ACC112 (cell line): ENCODE measurements around the gene CXCL8.

Experiments
- H2AFZ ChIP-seq: fragments of 200-600 bp; sonication (generic); one replicate; pipeline ENCODE4 v1.6.0; 2017; ENCODE audit warnings: antibody characterized with exemption, low read length; ENCODE audit not compliant: unreplicated experiment
- H3K27ac ChIP-seq: fragments of 200-600 bp; sonication (generic); 2 replicates; pipeline ENCODE4 v1.5.1; 2014; ENCODE audit warnings: low read depth, mild to moderate bottlenecking, antibody characterized with exemption, low read length, moderate library complexity
- H3K27me3 ChIP-seq: fragments of 200-600 bp; sonication (generic); 2 replicates; pipeline ENCODE4 v1.6.1; 2014; ENCODE audit warnings: mild to moderate bottlenecking, antibody characterized with exemption, low read length, moderate library complexity, mixed read lengths; ENCODE audit not compliant: insufficient read depth
- H3K36me3 ChIP-seq: fragments of 200-600 bp; sonication (generic); 2 replicates; pipeline ENCODE4 v1.6.1; 2016; ENCODE audit warnings: mild to moderate bottlenecking, antibody characterized with exemption, low read length, moderate library complexity, mixed read lengths; ENCODE audit not compliant: insufficient read depth
- H3K4me1 ChIP-seq: fragments of 200-600 bp; sonication (generic); one replicate; pipeline ENCODE4 v1.6.1; 2016; ENCODE audit warnings: low read length, mixed read lengths; ENCODE audit not compliant: insufficient read depth, unreplicated experiment, control insufficient read depth
- H3K4me3 ChIP-seq: fragments of 200-600 bp; sonication (generic); 2 replicates; pipeline ENCODE4 v1.5.1; 2014; ENCODE audit warnings: mild to moderate bottlenecking, low read depth, low read length
- H3K79me2 ChIP-seq: fragments of 200-600 bp; sonication (generic); one replicate; pipeline ENCODE4 v1.6.0; 2016; ENCODE audit warnings: low read length; ENCODE audit not compliant: control insufficient read depth, unreplicated experiment, insufficient read depth

CXCL8 gene

DNA sequence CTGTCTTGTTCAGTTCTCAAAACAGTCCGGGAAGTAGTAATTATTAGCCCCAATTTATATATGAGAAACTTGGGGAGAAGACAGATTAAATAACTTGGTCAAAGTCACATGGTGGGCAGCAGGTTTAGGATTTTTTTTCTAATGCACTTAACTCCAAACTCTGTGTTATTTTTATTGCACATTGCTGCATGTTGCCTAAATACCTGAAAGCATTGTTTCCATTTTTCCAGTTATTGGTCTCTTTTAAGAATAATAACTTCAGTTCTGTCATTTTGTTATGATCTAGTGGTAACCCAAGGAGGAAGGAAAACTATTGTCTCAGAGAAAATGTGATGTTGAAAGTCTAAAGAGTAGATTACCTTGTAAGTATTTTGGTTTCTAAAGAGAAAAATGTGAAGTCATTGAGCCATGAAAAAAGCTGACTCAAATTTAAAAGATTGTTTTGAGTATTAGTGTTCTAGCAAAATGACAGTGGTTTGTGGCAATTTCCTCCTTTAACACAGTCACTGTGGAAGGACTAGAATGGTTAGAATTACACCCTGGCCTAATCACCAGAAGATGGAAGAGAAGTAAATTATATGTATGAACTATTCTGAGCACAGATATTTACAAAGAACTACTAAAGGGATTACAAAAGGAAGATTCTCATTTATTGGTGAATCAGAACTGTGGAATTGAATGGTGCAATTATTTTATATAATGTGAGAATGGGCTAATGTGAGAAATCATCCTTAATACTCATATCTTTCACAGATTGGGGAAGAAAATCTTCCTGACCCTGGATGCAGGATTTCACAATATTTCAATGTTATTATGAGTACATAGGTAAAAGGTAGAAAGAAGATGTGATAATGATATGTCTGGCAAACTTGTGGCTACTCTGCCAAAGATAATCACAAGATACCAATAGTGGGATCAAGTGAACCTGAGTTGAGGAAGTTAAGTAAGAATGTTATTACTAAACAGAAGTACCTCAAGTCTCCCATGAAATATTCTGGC lies 21.7 kb upstream of the CXCL8 start:
- H3K36me3 ChIP-seq = no peaks in the 10 kb centered on the region
- H3K27me3 ChIP-seq = no peaks in the 10 kb centered on the region
- peak overlapping the region; percentile 83 for H3K27ac ChIP-seq
- peak overlapping the region; percentile 65 for H2AFZ ChIP-seq
- no peaks in the 10 kb centered on the region for H3K79me2 ChIP-seq
- peaks cover 51% of the 10 kb centered on the region for H3K4me1 ChIP-seq
- no peak overlapping the region; the same call in 1 of the 2 replicates for H3K4me3 ChIP-seq

DNA sequence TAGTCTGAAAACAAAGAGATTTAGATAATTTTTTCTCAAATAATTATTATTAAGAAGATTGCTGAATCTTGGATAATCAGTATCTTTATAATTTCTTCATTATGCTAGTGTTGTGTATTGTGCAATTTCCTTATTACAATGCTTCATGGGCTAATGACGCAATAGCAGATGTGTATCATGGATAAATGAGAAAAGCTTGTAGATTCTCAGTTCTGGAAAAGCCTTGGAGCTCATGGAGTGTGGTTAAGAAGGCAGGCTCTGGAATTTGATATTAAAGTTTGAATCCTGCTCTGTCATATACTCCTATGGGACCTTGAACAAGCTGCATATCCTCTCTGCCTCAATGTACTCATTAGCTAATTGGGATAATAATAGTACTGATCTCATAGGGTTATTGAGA lies 18.9 kb upstream of the CXCL8 start:
- Histone ChIP-seq H3K4me1 (peaks cover 62% of the 10 kb centered on the region), H3K27me3 (no peaks in the 10 kb centered on the region), H3K4me3 (peak overlapping the region; percentile 38; the same call in 1 of the 2 replicates), H3K36me3 (no peaks in the 10 kb centered on the region), H3K79me2 (no peaks in the 10 kb centered on the region), H3K27ac (peak overlapping the region; percentile 100), H2AFZ (no peak overlapping the region)

DNA sequence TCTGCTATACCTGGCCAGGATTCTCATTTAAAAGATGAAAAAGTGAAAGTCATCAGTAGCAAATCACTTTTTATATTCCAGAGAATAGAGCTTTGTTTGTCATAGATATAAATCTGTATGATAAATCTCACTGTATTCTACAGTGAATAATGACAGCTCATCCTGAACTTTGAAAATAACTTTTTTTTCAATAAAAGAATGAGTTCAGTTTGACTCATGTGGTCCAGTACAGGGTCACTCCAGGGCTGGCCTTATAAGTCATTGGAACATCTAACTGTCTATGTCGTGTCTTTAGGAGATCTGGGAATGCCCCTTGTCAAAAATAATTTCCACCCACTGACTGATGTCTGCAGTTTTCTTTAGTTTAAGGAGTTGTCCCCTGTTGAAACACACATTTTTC lies 18.5 kb upstream of the CXCL8 start:
- Histone ChIP-seq H3K4me3 (peak overlapping the region; percentile 38; the same call in 1 of the 2 replicates), H2AFZ (no peak overlapping the region), H3K4me1 (peaks cover 67% of the 10 kb centered on the region), H3K36me3 (no peaks in the 10 kb centered on the region), H3K27ac (peak overlapping the region; percentile 100), H3K79me2 (no peaks in the 10 kb centered on the region), H3K27me3 (no peaks in the 10 kb centered on the region)

DNA sequence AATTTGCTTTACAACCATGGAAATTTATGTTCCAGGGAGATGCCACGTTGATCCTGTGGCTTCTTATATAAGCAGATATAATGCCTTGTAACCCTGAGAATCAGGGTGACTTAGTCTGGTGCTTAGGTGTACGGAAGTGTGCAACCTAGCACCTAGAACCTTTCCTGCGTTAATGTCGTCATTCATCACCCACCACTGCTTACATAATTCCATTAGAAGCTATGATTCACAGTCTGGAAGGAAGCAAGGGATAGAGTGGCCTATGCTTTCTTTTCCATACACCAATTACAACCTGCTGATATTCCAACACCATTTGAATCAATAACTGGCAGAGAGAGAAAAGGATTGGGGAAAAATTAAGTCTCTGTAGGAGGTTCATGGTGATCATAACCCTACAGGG lies 17.3 kb upstream of the CXCL8 start:
- Histone ChIP-seq H3K4me1 (peaks cover 67% of the 10 kb centered on the region), H3K27ac (peak overlapping the region; percentile 100), H3K36me3 (no peaks in the 10 kb centered on the region), H2AFZ (no peak overlapping the region), H3K4me3 (no peak overlapping the region), H3K79me2 (no peaks in the 10 kb centered on the region), H3K27me3 (no peaks in the 10 kb centered on the region)

DNA sequence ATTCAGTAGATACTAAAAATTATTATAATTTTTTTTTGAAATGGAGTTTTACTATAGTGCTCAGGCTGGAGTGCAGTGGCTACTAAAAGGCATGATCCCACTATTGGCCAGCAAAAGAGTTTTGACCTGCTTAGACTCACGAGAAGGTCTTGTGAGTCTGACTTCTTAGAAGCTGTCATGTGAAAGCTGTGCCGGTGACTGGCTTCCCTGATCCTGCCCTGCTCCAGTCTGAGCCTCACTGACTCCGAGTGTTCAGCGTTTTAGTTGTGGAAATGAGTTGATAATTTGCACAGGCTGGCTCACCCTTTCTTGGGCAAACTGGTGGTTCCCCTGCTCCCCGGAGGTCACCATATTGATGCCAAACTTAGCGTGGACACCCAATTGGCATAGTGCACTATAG lies 16.4 kb upstream of the CXCL8 start:
- Histone ChIP-seq H2AFZ (no peak overlapping the region), H3K27ac (peak overlapping the region; percentile 96; the same call in 1 of the 2 replicates), H3K36me3 (no peaks in the 10 kb centered on the region), H3K27me3 (no peaks in the 10 kb centered on the region), H3K79me2 (no peaks in the 10 kb centered on the region), H3K4me1 (peaks cover 66% of the 10 kb centered on the region), H3K4me3 (no peak overlapping the region)

DNA sequence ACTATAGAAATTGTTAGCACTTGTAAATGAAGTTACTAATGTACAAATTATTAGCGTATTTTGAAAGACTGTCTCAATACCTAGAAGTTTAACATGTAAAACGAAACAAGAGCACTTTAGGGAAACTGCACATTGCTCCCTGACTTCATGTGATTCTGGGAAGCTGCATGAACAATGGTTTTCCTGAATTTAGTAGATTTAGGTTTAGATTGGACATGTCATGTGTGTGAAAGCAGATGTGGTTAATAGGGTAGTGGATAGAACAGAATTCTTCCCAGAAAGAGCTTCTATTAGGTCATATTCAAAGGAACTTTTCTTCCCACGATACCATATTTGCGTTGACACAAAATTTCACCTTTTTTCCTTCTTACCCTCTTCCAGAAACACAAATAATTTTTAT lies 14.9 kb upstream of the CXCL8 start:
- Histone ChIP-seq H3K27me3 (no peaks in the 10 kb centered on the region), H3K79me2 (no peaks in the 10 kb centered on the region), H3K4me3 (peak overlapping the region; percentile 15; the same call in 1 of the 2 replicates), H2AFZ (peak overlapping the region; percentile 10), H3K36me3 (no peaks in the 10 kb centered on the region), H3K27ac (peak overlapping the region; percentile 96), H3K4me1 (peaks cover 71% of the 10 kb centered on the region)

DNA sequence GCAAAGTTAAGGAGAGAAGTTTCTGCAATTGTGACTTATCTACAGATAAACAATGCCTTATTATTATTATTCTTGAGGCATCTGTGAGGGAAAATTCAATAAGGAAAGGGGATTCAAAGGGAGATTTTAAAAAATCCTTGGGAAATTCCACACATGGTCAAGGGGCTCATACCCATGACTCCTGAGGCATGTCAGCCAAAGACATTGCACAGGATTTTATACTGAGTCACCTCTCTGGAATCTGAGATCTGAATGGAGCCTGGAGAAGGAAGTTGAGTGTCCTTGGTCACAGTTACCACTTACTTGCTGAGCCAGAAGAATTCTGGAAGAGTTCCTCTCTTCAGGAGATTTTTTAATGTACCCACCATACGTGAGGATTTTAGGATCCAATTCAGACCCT lies 14.4 kb upstream of the CXCL8 start:
- Histone ChIP-seq H3K27ac (peak overlapping the region; percentile 96), H2AFZ (peak overlapping the region; percentile 10), H3K4me1 (peaks cover 70% of the 10 kb centered on the region)

DNA sequence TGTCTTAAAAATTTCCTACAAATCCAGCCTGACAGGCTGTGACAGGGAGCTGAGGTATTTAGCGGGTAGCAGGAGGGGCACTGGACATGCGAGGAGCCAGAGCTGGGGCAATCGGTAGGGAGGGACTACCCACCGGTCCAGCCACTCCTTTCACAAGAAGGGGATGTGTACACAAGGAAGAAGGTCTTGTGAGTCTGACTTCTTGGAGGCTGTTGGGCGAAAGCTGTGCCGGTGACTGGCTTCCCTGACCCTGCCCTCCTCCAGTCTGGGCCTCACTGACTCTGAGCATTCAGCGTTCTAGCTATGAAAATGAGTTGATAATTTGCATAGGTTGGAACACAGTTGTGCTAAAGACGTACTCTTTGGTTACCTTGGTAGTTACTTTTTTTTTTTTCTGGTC lies 12.7 kb upstream of the CXCL8 start:
- no peak overlapping the region for H3K4me3 ChIP-seq
- peaks cover 59% of the 10 kb centered on the region for H3K4me1 ChIP-seq
- H3K36me3 ChIP-seq = no peaks in the 10 kb centered on the region
- H3K79me2 ChIP-seq = no peaks in the 10 kb centered on the region
- no peak overlapping the region for H2AFZ ChIP-seq
- no peaks in the 10 kb centered on the region for H3K27me3 ChIP-seq
- peak overlapping the region; percentile 11; the same call in 1 of the 2 replicates for H3K27ac ChIP-seq

More for the DNA sequence above, 14.4 kb upstream of the CXCL8 start:
- no peaks in the 10 kb centered on the region for H3K27me3 ChIP-seq
- no peaks in the 10 kb centered on the region for H3K79me2 ChIP-seq
- H3K36me3 ChIP-seq = no peaks in the 10 kb centered on the region
- H3K4me3 ChIP-seq = peak overlapping the region; percentile 15; the same call in 1 of the 2 replicates

DNA sequence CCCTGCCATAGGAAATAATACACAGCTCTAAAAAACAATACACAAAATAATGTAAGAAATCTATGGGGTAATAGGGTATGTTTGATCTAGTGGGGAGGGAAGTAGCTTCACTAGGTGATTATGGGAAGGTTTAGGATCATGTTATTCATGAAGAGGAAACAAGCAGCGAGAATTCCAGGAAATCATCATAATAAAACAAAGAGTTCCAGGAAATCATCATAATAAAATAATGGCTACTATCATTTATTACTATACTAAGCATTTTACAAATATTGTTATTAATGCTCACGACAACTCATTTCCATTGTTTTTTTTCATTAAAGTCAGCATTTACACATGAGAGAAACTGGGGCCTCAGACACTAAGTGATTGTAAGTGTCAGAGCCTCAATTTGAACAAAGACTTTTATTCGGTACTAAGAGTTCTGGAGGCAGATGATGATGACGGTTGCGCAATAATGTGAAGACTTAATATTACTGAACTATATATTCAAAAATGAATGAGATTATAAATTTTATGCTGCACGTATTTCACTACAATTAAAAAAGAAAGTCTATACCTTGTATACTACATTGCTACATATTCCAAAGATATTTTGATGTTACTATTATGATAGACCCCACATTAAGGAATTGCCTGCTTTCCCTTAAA lies 12.2 kb upstream of the CXCL8 start:
- H3K27ac ChIP-seq = peak overlapping the region; percentile 82

DNA sequence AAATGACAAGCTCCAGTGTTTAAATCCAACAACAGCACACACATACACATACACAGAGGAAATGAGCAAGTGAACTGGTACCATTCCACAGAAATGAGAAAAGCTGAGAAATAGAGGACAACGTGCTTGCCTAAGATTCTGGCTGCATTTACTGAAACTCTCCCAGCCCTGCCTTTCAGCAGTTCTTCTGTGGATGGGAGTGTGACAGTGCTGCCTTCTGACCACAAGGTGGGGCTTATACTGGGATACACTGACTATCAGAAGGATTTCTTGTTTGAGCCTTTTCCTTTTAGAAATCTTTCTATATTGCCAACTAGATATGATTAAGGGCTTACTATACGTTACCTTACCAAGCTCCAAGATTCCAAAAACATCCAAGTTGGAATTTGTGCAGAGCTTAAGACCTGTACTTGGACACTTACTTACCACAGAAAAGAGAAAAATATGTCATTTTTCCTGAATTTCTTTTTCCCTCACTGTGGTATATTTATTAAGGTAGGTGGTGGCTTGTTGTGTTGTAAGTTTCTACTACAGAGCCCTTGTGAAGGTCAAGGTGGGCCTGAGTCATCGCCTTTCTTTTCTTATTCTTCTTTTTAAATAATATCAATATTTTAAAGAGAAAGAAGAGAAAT lies 10.7 kb upstream of the CXCL8 start:
- no peaks in the 10 kb centered on the region for H3K27me3 ChIP-seq
- H3K79me2 ChIP-seq = no peaks in the 10 kb centered on the region
- H3K27ac ChIP-seq = peak overlapping the region; percentile 82
- no peaks in the 10 kb centered on the region for H3K36me3 ChIP-seq
- H3K4me3 ChIP-seq = no peak overlapping the region
- peak overlapping the region; percentile 72 for H2AFZ ChIP-seq
- peaks cover 65% of the 10 kb centered on the region for H3K4me1 ChIP-seq

More for the DNA sequence above, 12.2 kb upstream of the CXCL8 start:
- no peaks in the 10 kb centered on the region for H3K36me3 ChIP-seq
- no peak overlapping the region for H3K4me3 ChIP-seq
- no peaks in the 10 kb centered on the region for H3K79me2 ChIP-seq
- no peak overlapping the region for H2AFZ ChIP-seq
- peaks cover 55% of the 10 kb centered on the region for H3K4me1 ChIP-seq
- no peaks in the 10 kb centered on the region for H3K27me3 ChIP-seq
